Esophagus muscularis mucosa (tissue), 4 donors: Measurements from ENCODE around the gene SMYD2. TPM values are rescaled to one million over a fixed set of nuclear protein-coding genes. Genes with fewer than 3 reads are reported as not detected.

Source experiments
- DNase-seq: peaks from one replicate; pipeline ENCODE4 v3.0.0-alpha.2; 2017; ENCODE audit errors: extremely low spot score
- H3K27ac ChIP-seq, 4 donors: fragments of 200-600 bp; sonication (generic); replicated peaks in 1 of 4; 1 replicate in 3 of 4; 2 replicates in 1 of 4; pipeline ENCODE4 v1.5.1; 2016 to 2019; ENCODE audit warnings: mild to moderate bottlenecking in 1 of 4
- H3K27me3 ChIP-seq, 4 donors: fragments of 200-600 bp; sonication (generic); one replicate each; pipeline versions ENCODE4 v1.5.1 to v1.6.0; 2016 to 2019
- H3K36me3 ChIP-seq, 4 donors: fragments of 200-600 bp; sonication (generic); one replicate each; pipeline ENCODE4 v1.5.1; 2016 to 2019
- H3K4me1 ChIP-seq, 4 donors: fragments of 200-600 bp; sonication (generic); one replicate each; pipeline ENCODE4 v1.5.1; 2016 to 2019
- H3K4me3 ChIP-seq, 4 donors: fragments of 200-600 bp; sonication (generic); 1 replicate in 2 of 4; 2 replicates in 2 of 4; pipeline ENCODE4 v1.5.1; 2016 to 2019; ENCODE audit warnings: mild to moderate bottlenecking in 4 of 4, moderate library complexity in 1 of 4
- H3K9me3 ChIP-seq, 4 donors: fragments of 200-600 bp; sonication (generic); 1 replicate in 3 of 4; 2 replicates in 1 of 4; pipeline ENCODE4 v1.5.1; 2016 to 2019
- CTCF ChIP-seq, 3 experiments: fragments of 200-600 bp in 2 of 3; fragments of 450-650 bp in 1 of 3; sonication (generic) in 2 of 3; IDR thresholded peaks; one replicate each; pipeline ENCODE4 v1.5.1; 2017 to 2019; ENCODE audit warnings: antibody characterized with exemption in 3 of 3, mild to moderate bottlenecking in 2 of 3, moderate library complexity in 1 of 3
- EP300 ChIP-seq: sonication (generic); formaldehyde crosslinking; IDR thresholded peaks from one replicate; pipeline ENCODE4 v1.6.1; 2017; ENCODE audit warnings: antibody characterized with exemption
- POLR2A ChIP-seq: fragments of 450-650 bp; IDR thresholded peaks from one replicate; pipeline ENCODE4 v1.6.1; 2017; ENCODE audit warnings: antibody characterized with exemption, moderate library complexity, mild to moderate bottlenecking, low read depth
- POLR2AphosphoS5 ChIP-seq, 2 donors: sonication (generic); formaldehyde crosslinking; IDR thresholded peaks; one replicate each; pipeline ENCODE4 v1.6.1; 2017; ENCODE audit warnings: antibody characterized with exemption in 2 of 2
- WGBS: methylation state at CpG from one replicate; pipeline ENCODE4 v1.1.5; 2018; 5-methylcytosine and 5-hydroxymethylcytosine counted together
- intact Hi-C: fragments of 100-400 bp; cut with DNase I; formaldehyde crosslinking; loops from one replicate; pipeline ENCODE4 v1.15.1; 2023
- total RNA-seq, 4 donors: library from RNA; depleted of rRNA; stranded (reverse); fragments of >200 nt; gene quantifications; one replicate each; pipeline versions ENCODE4 v1.1.0 to v1.2.1, GENCODE V29; 2016

The SMYD2 gene
- total RNA-seq, 4 donors from 2014 or later = 15.0 to 19.7 (median 18.4) TPM

DNA sequence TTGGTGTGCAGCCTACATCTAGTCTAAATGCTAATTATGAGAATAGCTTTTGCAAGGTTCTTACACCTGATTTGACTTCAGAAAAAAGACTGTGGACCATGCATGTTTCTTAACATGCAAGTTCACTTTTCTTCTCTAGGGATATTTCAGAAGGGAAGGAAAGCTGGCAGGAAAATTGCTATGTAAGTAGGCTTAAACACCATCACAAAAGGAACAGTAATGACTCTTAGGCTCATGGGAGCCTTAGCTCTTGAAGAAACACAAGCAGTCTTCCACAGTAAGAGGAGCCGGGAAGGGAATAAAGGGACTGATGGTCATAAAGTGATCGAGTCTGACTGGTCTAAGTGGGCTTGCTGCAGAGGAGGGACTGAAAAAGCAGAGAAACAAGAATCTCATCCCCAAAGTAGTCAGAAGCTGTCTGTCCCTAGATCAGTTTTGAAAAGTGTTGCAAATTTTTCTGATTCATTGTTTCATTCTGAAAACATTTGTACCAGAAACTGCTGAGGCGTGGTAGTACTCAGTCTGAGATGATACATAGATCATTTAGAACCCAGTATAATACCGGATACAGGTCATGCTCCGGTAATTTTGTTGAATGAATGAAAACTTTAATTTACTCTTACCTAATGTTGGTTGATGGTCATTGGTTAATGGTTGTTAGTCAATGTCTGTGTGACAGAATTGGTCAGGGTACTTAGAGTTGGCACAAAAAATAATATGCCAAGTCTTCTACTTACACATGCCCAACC lies 40.9 kb downstream of the SMYD2 start:
- Histone ChIP-seq H3K4me3 (no peak overlapping the region), H3K4me1 (peaks cover 0 to 3% (median 0%) of the 10 kb centered on the region in 4 donors), H3K9me3 (no peaks in the 10 kb centered on the region), H3K36me3 (peaks cover 0 to 67% (median 22%) of the 10 kb centered on the region in 4 donors), H3K27ac (no peak overlapping the region), H3K27me3 (no peaks in the 10 kb centered on the region)
- TF ChIP-seq EP300 = no peak
- TF ChIP-seq POLR2A = no peak
- no peak for TF ChIP-seq POLR2AphosphoS5 (IDR thresholded peaks at IDR 0.05)
- TF ChIP-seq CTCF (IDR thresholded peaks at IDR 0.05) = no peak
- no peak for DNase-seq
- intact Hi-C loops = no loop called here
- WGBS = 97% methylated on average over 5 of the region's 5 CpGs

GRCh38 chr1:214324896-214325800 lies 44.2 kb downstream of the SMYD2 start:
- DNase-seq = peak; percentile 68
- H3K9me3 ChIP-seq = no peaks in the 10 kb centered on the region
- no peak overlapping the region for H3K4me3 ChIP-seq
- intact Hi-C loops = no loop called here
- no peak for TF ChIP-seq POLR2A
- H3K36me3 ChIP-seq = peaks cover 0 to 69% (median 19%) of the 10 kb centered on the region in 4 donors
- H3K4me1 ChIP-seq = peaks cover 0 to 4% (median 2%) of the 10 kb centered on the region in 4 donors
- 91% methylated on average over 8 of the region's 8 CpGs for WGBS
- no peaks in the 10 kb centered on the region for H3K27me3 ChIP-seq
- no peak overlapping the region for H3K27ac ChIP-seq

DNA sequence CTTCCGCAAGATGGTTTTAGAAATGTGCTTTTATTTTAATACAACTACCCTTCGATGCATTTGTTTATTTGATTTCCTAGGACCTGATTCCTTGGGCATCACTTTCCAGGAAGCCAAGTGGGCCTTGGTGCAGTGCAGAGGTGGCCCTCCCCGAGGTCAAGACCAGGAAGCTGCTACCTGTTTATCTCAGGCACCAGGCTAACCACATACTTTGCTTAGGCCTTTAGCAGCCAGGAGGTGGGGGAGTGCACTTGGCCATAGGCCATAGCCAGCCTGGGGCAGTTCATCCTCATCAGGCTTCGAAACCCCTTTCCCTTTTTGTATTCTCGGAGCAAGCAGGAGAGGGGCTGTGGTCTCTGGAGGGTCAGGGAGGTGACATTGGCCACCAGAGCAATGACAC lies 45.4 kb downstream of the SMYD2 start:
- Histone ChIP-seq H3K36me3 (peaks cover 0 to 69% (median 21%) of the 10 kb centered on the region in 4 donors), H3K27ac (no peak overlapping the region), H3K4me3 (no peak overlapping the region), H3K27me3 (no peaks in the 10 kb centered on the region), H3K9me3 (no peaks in the 10 kb centered on the region), H3K4me1 (peaks cover 0 to 7% (median 2%) of the 10 kb centered on the region in 4 donors)
- TF ChIP-seq POLR2AphosphoS5 (IDR thresholded peaks at IDR 0.05) (no peak), EP300 (no peak), POLR2A (no peak), CTCF (IDR thresholded peaks at IDR 0.05) (no peak)
- no peak for DNase-seq
- intact Hi-C loops = no loop called here
- WGBS = 86% methylated on average over 5 of the region's 5 CpGs

DNA sequence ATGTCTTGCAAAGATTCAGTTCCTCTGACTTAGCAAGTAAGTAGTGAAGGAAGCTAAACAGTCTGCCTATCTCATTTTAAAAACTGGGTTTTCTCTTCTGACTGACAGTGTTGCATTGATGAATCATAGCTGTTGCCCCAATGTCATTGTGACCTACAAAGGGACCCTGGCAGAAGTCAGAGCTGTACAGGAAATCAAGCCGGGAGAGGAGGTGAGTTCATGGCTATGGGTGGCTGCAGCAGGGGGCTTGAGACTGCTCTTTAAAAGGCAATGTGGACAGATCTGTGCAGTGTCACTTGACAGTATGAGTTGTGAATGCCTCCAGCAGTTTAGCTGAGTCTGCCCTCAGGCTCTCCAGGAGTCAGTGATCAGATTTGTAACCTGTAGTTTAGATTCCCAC lies 46.6 kb downstream of the SMYD2 start:
- no peak for DNase-seq
- no peak for TF ChIP-seq POLR2AphosphoS5 (IDR thresholded peaks at IDR 0.05)
- TF ChIP-seq CTCF (IDR thresholded peaks at IDR 0.05) = no peak
- TF ChIP-seq EP300 = no peak
- TF ChIP-seq POLR2A = no peak
- H3K27me3 ChIP-seq = no peaks in the 10 kb centered on the region
- H3K36me3 ChIP-seq = peaks cover 0 to 65% (median 21%) of the 10 kb centered on the region in 4 donors
- intact Hi-C loops = no loop called here
- 50% methylated on average over 1 of the region's 1 CpG for WGBS
- H3K4me1 ChIP-seq = peaks cover 0 to 16% (median 3%) of the 10 kb centered on the region in 4 donors
- H3K27ac ChIP-seq = no peak overlapping the region
- H3K9me3 ChIP-seq = no peaks in the 10 kb centered on the region
- no peak overlapping the region for H3K4me3 ChIP-seq
